ENCODE measurements around the gene CHDH.

The CHDH gene

GRCh38 chr3:53800041-53800906 lies 45.9 kb downstream of the CHDH start:
- DNase-seq (ENCODE audit: low read depth, low spot score), result no peak
- H3K4me3 ChIP-seq (ENCODE audit: low read length), result no peak overlapping the region

- DNase-seq (ENCODE audit: low read depth, low spot score), result no peak
- no peak overlapping the region for H3K4me3 ChIP-seq (ENCODE audit: low read length)
These were observed 46.8 kb downstream of the CHDH start for GRCh38 chr3:53799338-53799865.

GRCh38 chr3:53798144-53798543 lies 48.1 kb downstream of the CHDH start:
- no peak for DNase-seq (ENCODE audit: low read depth, low spot score)
- no peak overlapping the region for H3K4me3 ChIP-seq (ENCODE audit: low read length)

GRCh38 chr3:53795789-53796560 lies 50.2 kb downstream of the CHDH start:
- H3K4me3 ChIP-seq (ENCODE audit: low read length), result no peak overlapping the region
- no peak for DNase-seq (ENCODE audit: low read depth, low spot score)

- H3K4me3 ChIP-seq (ENCODE audit: low read length), result no peak overlapping the region
- no peak for DNase-seq (ENCODE audit: low read depth, low spot score)
These were observed 51.0 kb downstream of the CHDH start for GRCh38 chr3:53795176-53795575.

- DNase-seq (ENCODE audit: low read depth, low spot score), result no peak
- no peak overlapping the region for H3K4me3 ChIP-seq (ENCODE audit: low read length)
These were observed 51.6 kb downstream of the CHDH start for GRCh38 chr3:53794597-53794996.

- H3K4me3 ChIP-seq (ENCODE audit: low read length), result no peak overlapping the region
- DNase-seq (ENCODE audit: low read depth, low spot score), result no peak
These were observed 53.4 kb downstream of the CHDH start for GRCh38 chr3:53792866-53793265.

- H3K4me3 ChIP-seq (ENCODE audit: low read length), result no peak overlapping the region
- DNase-seq (ENCODE audit: low read depth, low spot score), result no peak
These were observed 54.9 kb downstream of the CHDH start for GRCh38 chr3:53791317-53791716.

- no peak for DNase-seq (ENCODE audit: low read depth, low spot score)
- no peak overlapping the region for H3K4me3 ChIP-seq (ENCODE audit: low read length)
These were observed 55.7 kb downstream of the CHDH start for GRCh38 chr3:53790470-53790869.

- no peak for DNase-seq (ENCODE audit: low read depth, low spot score)
- H3K4me3 ChIP-seq (ENCODE audit: low read length), result no peak overlapping the region
These were observed 56.8 kb downstream of the CHDH start for GRCh38 chr3:53789459-53789858.

- H3K4me3 ChIP-seq (ENCODE audit: low read length), result no peak overlapping the region
- no peak for DNase-seq (ENCODE audit: low read depth, low spot score)
These were observed 58.2 kb downstream of the CHDH start for GRCh38 chr3:53788038-53788437.

GRCh38 chr3:53787016-53787415 lies 59.2 kb downstream of the CHDH start:
- H3K4me3 ChIP-seq (ENCODE audit: low read length), result no peak overlapping the region
- no peak for DNase-seq (ENCODE audit: low read depth, low spot score)

- H3K4me3 ChIP-seq (ENCODE audit: low read length), result no peak overlapping the region
- DNase-seq (ENCODE audit: low read depth, low spot score), result no peak
These were observed 65.4 kb downstream of the CHDH start for GRCh38 chr3:53780806-53781205.

GRCh38 chr3:53780171-53780570 lies 66.0 kb downstream of the CHDH start:
- DNase-seq (ENCODE audit: low read depth, low spot score), result no peak
- H3K4me3 ChIP-seq (ENCODE audit: low read length), result no peak overlapping the region

- DNase-seq (ENCODE audit: low read depth, low spot score), result no peak
- no peak overlapping the region for H3K4me3 ChIP-seq (ENCODE audit: low read length)
These were observed 68.1 kb downstream of the CHDH start for GRCh38 chr3:53778153-53778552.

- H3K4me3 ChIP-seq (ENCODE audit: low read length), result no peak overlapping the region
- peak; percentile 6 for DNase-seq (ENCODE audit: low read depth, low spot score)
These were observed 68.8 kb downstream of the CHDH start for GRCh38 chr3:53777468-53777867.

- no peak for DNase-seq (ENCODE audit: low read depth, low spot score)
- H3K4me3 ChIP-seq (ENCODE audit: low read length), result no peak overlapping the region
These were observed 69.6 kb downstream of the CHDH start for GRCh38 chr3:53776494-53777101.

GRCh38 chr3:53775834-53776251 lies 70.4 kb downstream of the CHDH start:
- no peak overlapping the region for H3K4me3 ChIP-seq (ENCODE audit: low read length)
- DNase-seq (ENCODE audit: low read depth, low spot score), result no peak

GRCh38 chr3:53775018-53775417 lies 71.2 kb downstream of the CHDH start:
- DNase-seq (ENCODE audit: low read depth, low spot score), result no peak

GRCh38 chr3:53774414-53774813 lies 71.8 kb downstream of the CHDH start:
- H3K4me3 ChIP-seq (ENCODE audit: low read length), result no peak overlapping the region
- no peak for DNase-seq (ENCODE audit: low read depth, low spot score)

More at GRCh38 chr3:53775018-53775417, 71.2 kb downstream of the CHDH start:
- no peak overlapping the region for H3K4me3 ChIP-seq (ENCODE audit: low read length)
